NT2/D1 (cell line): ENCODE data around the gene RETN.

ENCODE experiments used
- DNase-seq: peaks from one replicate; pipeline ENCODE4 v3.0.0-alpha.2; 2011; ENCODE audit warnings: low read depth, low spot score
- H3K27me3 ChIP-seq: 2 replicates; pipeline ENCODE4 v1.6.0; 2011; ENCODE audit warnings: mild to moderate bottlenecking; ENCODE audit not compliant: insufficient read length, insufficient read depth
- H3K36me3 ChIP-seq: 2 replicates; pipeline ENCODE4 v1.6.1; 2011; ENCODE audit warnings: mild to moderate bottlenecking, low read length, mixed read lengths; ENCODE audit not compliant: insufficient read depth, insufficient read length
- H3K4me1 ChIP-seq: 2 replicates; pipeline ENCODE4 v1.5.1; 2011; ENCODE audit not compliant: insufficient read depth, insufficient read length
- H3K4me3 ChIP-seq: 2 replicates; pipeline ENCODE4 v1.5.1; 2011; ENCODE audit warnings: low read depth; ENCODE audit not compliant: insufficient read length
- H3K9ac ChIP-seq: 2 replicates; pipeline ENCODE4 v1.6.0; 2011; ENCODE audit warnings: low read depth; ENCODE audit not compliant: insufficient read length
- H3K9me3 ChIP-seq: 2 replicates; pipeline ENCODE4 v1.5.1; 2011; ENCODE audit warnings: mild to moderate bottlenecking, low read length; ENCODE audit not compliant: insufficient read depth
- SUZ12 ChIP-seq: IDR thresholded peaks from 2 replicates; pipeline ENCODE4 v1.6.1; 2011; ENCODE audit not compliant: insufficient read length, insufficient read depth; ENCODE audit errors: extremely low read depth
- YY1 ChIP-seq: IDR thresholded peaks from 2 replicates; pipeline ENCODE4 v1.6.1; 2011; ENCODE audit not compliant: insufficient read length, insufficient read depth
- ZNF274 ChIP-seq: IDR thresholded peaks from 2 replicates; pipeline ENCODE4 v1.6.1; 2011; ENCODE audit warnings: mild to moderate bottlenecking, low read depth, low read length

Gene RETN

GRCh38 chr19:7703332-7703731, 34.5 kb downstream of the RETN start:
- TF ChIP-seq YY1 (no peak), ZNF274 (no peak), SUZ12 (no peak)
- DNase-seq: no peak
- H3K9me3 ChIP-seq: no peaks in the 10 kb centered on the region
- no peaks in the 10 kb centered on the region for H3K36me3 ChIP-seq
- H3K4me3 ChIP-seq: no peak overlapping the region
- peaks cover 12% of the 10 kb centered on the region for H3K4me1 ChIP-seq
- no peak overlapping the region for H3K9ac ChIP-seq
- peaks cover 16% of the 10 kb centered on the region for H3K27me3 ChIP-seq

- Histone ChIP-seq H3K4me1 (peaks cover 4% of the 10 kb centered on the region), H3K27me3 (peaks cover 5% of the 10 kb centered on the region)
- no peak for DNase-seq
Measured at GRCh38 chr19:7704280-7705060, 35.6 kb downstream of the RETN start.

GRCh38 chr19:7705387-7706187, 36.7 kb downstream of the RETN start:
- Histone ChIP-seq H3K4me3 (no peak overlapping the region), H3K4me1 (peaks cover 4% of the 10 kb centered on the region), H3K9ac (no peak overlapping the region), H3K36me3 (no peaks in the 10 kb centered on the region), H3K27me3 (no peaks in the 10 kb centered on the region), H3K9me3 (no peaks in the 10 kb centered on the region)
- TF ChIP-seq SUZ12: no peak
- TF ChIP-seq YY1: no peak
- TF ChIP-seq ZNF274: no peak
- no peak for DNase-seq

More at GRCh38 chr19:7704280-7705060, 35.6 kb downstream of the RETN start:
- Histone ChIP-seq H3K9ac (no peak overlapping the region), H3K4me3 (no peak overlapping the region), H3K9me3 (no peaks in the 10 kb centered on the region), H3K36me3 (no peaks in the 10 kb centered on the region)
- no peak for TF ChIP-seq SUZ12
- TF ChIP-seq ZNF274: no peak
- TF ChIP-seq YY1: no peak

GRCh38 chr19:7706188-7706954, 37.5 kb downstream of the RETN start:
- DNase-seq: no peak
- no peak overlapping the region for H3K9ac ChIP-seq
- H3K36me3 ChIP-seq: no peaks in the 10 kb centered on the region
- H3K27me3 ChIP-seq: no peaks in the 10 kb centered on the region
- H3K9me3 ChIP-seq: no peaks in the 10 kb centered on the region
- H3K4me1 ChIP-seq: peaks cover 4% of the 10 kb centered on the region
- TF ChIP-seq SUZ12 (no peak), ZNF274 (no peak), YY1 (no peak)
- no peak overlapping the region for H3K4me3 ChIP-seq

GRCh38 chr19:7706955-7707456, 38.2 kb downstream of the RETN start:
- Histone ChIP-seq H3K4me3 (no peak overlapping the region), H3K9ac (peak overlapping the region; percentile 42), H3K27me3 (no peaks in the 10 kb centered on the region), H3K36me3 (no peaks in the 10 kb centered on the region), H3K9me3 (no peaks in the 10 kb centered on the region), H3K4me1 (peaks cover 4% of the 10 kb centered on the region)
- TF ChIP-seq ZNF274: no peak
- no peak for DNase-seq

GRCh38 chr19:7709932-7710460, 41.1 kb downstream of the RETN start:
- H3K4me1 ChIP-seq: no peaks in the 10 kb centered on the region
- no peak overlapping the region for H3K4me3 ChIP-seq
- no peak for TF ChIP-seq ZNF274
- no peak for TF ChIP-seq YY1
- no peak for TF ChIP-seq SUZ12
- DNase-seq: no peak
- no peak overlapping the region for H3K9ac ChIP-seq
- no peaks in the 10 kb centered on the region for H3K36me3 ChIP-seq
- H3K27me3 ChIP-seq: no peaks in the 10 kb centered on the region
- no peaks in the 10 kb centered on the region for H3K9me3 ChIP-seq
